ENCODE data around the gene MGLL.

GRCh38 chr3:127747066-127747465 lies 75.2 kb downstream of the MGLL start:
- TF ChIP-seq, protein P1, sequence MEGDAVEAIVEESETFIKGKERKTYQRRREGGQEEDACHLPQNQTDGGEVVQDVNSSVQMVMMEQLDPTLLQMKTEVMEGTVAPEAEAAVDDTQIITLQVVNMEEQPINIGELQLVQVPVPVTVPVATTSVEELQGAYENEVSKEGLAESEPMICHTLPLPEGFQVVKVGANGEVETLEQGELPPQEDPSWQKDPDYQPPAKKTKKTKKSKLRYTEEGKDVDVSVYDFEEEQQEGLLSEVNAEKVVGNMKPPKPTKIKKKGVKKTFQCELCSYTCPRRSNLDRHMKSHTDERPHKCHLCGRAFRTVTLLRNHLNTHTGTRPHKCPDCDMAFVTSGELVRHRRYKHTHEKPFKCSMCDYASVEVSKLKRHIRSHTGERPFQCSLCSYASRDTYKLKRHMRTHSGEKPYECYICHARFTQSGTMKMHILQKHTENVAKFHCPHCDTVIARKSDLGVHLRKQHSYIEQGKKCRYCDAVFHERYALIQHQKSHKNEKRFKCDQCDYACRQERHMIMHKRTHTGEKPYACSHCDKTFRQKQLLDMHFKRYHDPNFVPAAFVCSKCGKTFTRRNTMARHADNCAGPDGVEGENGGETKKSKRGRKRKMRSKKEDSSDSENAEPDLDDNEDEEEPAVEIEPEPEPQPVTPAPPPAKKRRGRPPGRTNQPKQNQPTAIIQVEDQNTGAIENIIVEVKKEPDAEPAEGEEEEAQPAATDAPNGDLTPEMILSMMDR (IDR thresholded peaks at IDR 0.05), result no peak
- TF ChIP-seq NR2C2 (CRISPR knock-in tag; IDR thresholded peaks at IDR 0.05), result no peak
- TF ChIP-seq FOXJ3 (CRISPR knock-in tag; IDR thresholded peaks at IDR 0.05; ENCODE audit: borderline replicate concordance), result no peak
- TF ChIP-seq, protein P2, sequence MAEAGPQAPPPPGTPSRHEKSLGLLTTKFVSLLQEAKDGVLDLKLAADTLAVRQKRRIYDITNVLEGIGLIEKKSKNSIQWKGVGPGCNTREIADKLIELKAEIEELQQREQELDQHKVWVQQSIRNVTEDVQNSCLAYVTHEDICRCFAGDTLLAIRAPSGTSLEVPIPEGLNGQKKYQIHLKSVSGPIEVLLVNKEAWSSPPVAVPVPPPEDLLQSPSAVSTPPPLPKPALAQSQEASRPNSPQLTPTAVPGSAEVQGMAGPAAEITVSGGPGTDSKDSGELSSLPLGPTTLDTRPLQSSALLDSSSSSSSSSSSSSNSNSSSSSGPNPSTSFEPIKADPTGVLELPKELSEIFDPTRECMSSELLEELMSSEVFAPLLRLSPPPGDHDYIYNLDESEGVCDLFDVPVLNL (CRISPR knock-in tag; IDR thresholded peaks at IDR 0.05; ENCODE audit: borderline replicate concordance, low read depth), result no peak
- TF ChIP-seq ZNF396 (CRISPR knock-in tag; IDR thresholded peaks at IDR 0.05; ENCODE audit: borderline replicate concordance), result no peak
- TF ChIP-seq, protein P3, sequence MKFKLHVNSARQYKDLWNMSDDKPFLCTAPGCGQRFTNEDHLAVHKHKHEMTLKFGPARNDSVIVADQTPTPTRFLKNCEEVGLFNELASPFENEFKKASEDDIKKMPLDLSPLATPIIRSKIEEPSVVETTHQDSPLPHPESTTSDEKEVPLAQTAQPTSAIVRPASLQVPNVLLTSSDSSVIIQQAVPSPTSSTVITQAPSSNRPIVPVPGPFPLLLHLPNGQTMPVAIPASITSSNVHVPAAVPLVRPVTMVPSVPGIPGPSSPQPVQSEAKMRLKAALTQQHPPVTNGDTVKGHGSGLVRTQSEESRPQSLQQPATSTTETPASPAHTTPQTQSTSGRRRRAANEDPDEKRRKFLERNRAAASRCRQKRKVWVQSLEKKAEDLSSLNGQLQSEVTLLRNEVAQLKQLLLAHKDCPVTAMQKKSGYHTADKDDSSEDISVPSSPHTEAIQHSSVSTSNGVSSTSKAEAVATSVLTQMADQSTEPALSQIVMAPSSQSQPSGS (CRISPR knock-in tag; IDR thresholded peaks at IDR 0.05; ENCODE audit: borderline replicate concordance, low read depth), result no peak
- TF ChIP-seq FOXK1 (CRISPR knock-in tag; IDR thresholded peaks at IDR 0.05), result no peak
- TF ChIP-seq E2F5 (CRISPR knock-in tag; IDR thresholded peaks at IDR 0.05), result no peak
- no peak for TF ChIP-seq ZNF121 (CRISPR knock-in tag; IDR thresholded peaks at IDR 0.05)
- no peak for TF ChIP-seq ZNF416 (CRISPR knock-in tag; IDR thresholded peaks at IDR 0.05)
